Medulla oblongata (tissue), 1 donor: ENCODE data around the gene SETD4.
"Not testable (repeated sequence)": the region's sequence is repeated elsewhere in the genome, so short reads cannot be mapped to it uniquely, and the experiment has no call there.

Source experiments
- DNase-seq: peaks from one replicate; pipeline ENCODE4 v3.0.0-alpha.2; 2015; ENCODE audit errors: extremely low spot score

SETD4 gene, protein sequence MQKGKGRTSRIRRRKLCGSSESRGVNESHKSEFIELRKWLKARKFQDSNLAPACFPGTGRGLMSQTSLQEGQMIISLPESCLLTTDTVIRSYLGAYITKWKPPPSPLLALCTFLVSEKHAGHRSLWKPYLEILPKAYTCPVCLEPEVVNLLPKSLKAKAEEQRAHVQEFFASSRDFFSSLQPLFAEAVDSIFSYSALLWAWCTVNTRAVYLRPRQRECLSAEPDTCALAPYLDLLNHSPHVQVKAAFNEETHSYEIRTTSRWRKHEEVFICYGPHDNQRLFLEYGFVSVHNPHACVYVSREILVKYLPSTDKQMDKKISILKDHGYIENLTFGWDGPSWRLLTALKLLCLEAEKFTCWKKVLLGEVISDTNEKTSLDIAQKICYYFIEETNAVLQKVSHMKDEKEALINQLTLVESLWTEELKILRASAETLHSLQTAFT

DNA sequence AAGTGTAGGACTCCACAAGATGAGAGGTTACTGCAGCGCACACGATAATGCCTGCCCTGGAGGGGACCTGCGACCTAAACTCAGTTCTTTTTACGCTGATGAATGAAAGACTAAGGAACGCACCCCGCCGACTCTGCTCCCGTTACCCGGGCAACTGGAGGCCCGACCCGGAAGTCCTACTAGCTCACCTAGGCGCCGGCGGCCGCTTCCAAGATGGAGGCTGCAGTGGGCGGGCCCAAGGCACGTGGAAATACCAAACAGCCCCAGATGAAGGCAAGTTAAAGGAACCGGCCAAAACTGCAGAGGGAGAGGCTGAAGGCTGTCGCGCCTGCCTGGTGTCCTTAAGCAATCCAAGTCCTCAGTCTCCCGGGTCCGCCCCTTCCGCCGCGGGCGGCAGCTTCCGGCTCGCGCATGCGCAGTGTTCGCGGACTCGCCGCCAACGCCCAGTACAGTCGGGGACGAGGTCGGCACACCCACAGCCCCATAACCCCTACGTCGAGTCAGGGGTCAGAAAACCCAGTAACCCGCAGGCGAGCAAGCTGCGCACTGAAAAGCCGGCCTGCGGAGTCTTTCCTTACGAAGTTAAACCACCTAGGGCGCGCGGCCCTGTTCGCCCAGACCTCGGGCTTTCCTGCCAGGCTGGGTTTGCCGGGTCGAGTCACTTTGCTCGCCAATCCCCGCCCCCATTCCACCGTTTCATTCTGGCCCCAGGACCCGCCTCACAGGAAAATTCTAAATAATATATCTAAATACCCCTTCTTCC, at the start of gene SETD4:
Gene SETD4 (minus strand): TSS at position 368 of the 763 bp plus-strand sequence. CDS start 1,638 bp downstream, outside the sequence.
- DNase-seq = peak; percentile 92

DNA sequence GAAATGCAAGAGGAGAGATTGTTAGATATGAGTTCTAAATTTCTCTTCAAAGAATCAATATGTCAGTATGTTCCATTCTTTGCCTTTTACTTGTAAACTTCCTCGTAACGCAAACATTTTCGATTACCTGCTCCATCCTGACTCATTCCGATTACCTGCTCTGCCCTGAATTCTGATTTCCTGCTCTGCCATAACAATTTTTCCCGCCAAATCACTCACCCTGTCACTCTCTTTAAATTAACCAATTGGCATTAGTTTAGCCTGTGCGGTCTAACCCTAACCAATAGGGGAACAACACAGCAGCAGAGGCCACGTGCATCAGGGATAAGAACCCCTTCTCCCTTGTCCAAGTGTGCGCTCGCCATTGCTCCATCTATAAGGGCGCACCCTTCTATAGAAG, 49.5 kb upstream of the SETD4 start:
- no peak for DNase-seq

DNA sequence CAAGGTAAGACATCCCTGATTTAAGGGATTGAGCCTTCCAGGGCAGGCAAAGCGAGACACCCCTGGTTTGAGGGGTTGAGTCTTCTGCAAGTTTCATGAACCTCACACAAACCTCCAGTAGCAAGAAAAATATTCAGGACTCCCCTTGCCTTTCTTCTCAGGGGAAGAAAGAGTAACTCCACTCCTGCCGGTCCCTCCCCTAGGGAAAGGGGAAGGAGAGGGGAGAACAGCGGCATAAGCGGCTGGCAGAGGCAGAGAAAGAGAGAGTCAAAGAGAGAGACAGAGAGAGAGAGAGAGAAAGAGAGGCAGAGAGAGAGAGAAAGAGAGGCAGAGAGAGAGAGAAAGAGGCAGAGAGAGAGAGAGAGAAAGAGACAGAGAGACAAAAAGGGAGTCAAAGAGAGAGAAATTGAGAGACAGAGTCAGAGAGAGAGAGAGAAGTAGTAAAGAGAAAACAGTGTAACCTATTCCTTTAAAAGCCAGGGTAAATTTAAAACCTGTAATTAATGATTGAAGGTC, 45.1 kb upstream of the SETD4 start:
- DNase-seq = peak; percentile 45

DNA sequence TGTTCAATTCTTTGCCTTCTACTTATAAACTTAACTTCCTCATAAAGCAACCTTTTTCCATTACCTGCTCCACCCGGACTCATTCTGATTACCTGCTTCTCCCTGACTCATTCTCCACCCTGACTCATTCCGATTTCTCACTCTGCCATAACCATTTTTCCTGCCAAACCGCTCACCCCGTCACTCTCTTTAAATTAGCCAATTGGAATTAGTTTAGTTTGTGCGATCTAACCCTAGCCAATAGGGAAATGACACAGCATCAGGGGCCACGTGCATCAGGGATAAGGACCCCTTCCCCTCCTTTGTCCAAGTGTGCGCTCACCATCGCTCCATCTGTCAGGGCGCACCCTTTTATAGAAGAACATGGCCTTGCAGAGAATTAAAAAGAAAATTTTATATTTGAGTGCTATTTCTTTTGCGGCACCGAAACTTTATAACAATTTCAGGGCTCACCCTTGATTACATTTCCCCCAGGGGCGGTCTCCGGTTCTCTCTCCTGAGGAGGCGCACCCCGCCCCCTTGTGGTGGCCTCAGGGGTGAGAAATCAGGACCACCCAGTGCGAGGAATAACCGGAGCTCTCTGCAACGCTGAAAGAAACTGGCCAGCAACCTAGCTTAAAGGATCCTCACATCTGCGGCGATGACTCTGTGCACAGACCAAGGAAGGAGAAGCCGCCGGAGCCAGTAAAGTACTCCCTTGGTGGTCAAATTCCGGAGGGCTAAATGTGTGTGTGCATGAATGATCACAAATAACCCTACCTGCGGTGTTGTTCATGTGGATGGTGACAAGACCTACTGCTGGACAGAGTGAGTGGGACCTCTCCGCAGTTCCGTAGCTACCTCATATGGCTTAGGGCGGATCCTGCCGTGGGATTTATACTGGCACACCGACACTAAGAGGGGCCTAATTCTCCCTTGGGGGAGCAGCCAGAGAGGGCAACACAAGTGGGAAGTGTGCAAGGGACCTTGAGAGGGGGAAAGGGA, 44.3 kb upstream of the SETD4 start:
- peak; percentile 87 for DNase-seq

DNA sequence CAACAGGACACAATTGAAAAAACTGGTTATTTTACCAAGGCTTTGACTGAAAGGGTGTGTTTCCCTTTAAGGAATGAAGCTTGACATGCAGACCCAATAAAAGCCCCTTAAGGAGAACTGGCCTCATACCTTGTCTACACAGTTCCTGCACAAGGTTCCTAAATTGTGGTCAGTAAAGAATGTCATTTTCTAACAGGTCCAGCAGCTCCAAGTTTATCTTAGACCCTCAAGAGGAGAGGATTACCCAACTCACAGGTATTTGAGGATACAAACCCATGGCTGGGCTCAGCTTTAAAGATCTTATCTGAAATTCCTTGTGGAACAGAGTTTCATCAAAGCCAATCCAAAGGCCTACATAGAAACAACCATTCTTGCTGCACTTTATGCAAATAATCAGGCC, 43.1 kb upstream of the SETD4 start:
- DNase-seq = no peak

DNA sequence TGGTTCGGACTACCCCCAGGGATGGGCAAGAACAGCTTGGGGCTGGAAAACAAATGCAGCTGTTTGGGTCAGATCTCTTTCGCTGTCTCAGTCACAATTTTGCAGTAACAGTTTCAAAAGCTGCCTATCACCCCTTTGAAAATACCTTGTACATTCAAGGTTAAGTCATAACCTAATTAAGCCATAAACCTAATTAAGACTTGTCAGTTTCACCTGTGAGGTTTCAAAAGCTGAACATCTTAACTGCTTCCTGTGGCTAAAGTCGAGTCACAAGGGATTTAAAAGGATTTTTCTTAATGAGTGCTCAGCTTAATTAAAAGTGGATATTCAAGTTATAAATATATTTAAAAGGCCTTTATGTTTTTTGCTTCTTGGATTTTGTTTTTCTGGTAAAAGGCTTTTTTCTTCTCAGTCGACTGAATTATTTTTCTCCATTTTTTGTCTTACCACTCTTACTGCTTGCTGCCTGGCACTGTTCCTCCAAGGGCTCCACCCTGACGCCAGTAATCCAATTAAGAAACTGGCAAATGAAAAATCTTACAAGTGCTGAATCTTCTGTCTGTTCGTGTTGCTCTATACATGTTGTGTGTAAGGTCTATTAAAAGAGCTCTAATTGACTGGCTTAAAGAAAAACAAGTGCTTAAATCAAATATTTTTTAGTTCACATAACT, 40.8 kb upstream of the SETD4 start:
- DNase-seq = no peak

DNA sequence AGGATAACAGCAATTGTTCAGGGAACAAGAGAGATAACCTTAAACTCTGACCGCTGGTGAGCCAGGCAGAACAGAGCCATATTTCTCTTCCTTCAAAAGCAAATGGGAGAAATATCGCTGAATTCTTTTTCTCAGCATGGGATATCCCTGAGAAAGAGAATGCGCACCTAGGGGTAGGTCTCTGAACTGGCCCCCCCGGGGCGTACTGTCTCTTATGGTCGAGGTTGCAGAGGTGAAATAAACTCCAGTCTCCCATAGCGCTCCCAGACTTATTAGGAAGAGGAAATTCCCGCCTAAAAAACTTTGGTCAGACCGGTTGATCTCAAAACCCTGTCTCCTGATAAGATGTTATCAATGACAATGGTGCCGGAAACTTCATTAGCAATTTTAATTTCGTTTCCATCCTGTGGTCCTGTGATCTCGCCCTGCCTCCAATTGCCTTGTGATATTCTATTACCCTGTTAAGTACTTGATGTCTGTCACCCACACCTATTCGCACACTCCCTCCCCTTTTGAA, 39.4 kb upstream of the SETD4 start:
- DNase-seq = not testable (repeated sequence)

DNA sequence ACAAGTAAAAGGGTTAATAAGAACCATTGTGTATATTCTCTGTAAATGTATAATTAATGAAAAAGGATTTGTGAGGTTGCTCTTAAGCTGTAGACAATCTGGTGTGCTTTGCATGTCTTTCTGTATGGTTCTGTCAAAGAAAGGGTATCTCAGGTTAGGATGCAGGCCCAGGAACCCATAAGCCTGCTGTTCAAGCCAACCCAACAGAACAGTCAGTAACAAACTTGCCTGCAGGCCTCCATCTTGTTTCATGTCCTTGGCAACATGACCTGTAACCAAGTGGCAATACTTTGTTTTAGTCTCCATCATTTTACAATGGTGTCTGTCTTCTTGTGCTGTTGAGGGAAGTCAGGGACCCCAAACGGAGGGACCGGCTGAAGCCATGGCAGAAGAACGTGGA, 38.7 kb upstream of the SETD4 start:
- DNase-seq = no peak

DNA sequence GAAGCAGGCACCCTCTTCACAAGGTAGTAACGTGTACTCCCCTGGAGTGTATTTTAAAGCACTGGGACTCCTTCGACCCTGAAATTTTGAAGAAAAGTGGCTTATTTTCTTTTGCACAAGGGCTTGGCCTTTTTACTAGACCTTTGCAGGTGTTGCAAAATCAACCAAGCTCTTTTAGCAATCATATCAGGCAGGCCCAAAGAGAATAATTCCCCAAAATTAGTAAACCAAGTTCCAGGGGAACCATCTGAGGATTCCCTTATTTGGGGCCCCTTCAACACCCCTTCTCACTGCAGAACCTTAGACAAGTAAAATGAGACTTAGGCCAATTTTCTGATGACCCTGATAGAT, 37.8 kb upstream of the SETD4 start:
- no peak for DNase-seq

DNA sequence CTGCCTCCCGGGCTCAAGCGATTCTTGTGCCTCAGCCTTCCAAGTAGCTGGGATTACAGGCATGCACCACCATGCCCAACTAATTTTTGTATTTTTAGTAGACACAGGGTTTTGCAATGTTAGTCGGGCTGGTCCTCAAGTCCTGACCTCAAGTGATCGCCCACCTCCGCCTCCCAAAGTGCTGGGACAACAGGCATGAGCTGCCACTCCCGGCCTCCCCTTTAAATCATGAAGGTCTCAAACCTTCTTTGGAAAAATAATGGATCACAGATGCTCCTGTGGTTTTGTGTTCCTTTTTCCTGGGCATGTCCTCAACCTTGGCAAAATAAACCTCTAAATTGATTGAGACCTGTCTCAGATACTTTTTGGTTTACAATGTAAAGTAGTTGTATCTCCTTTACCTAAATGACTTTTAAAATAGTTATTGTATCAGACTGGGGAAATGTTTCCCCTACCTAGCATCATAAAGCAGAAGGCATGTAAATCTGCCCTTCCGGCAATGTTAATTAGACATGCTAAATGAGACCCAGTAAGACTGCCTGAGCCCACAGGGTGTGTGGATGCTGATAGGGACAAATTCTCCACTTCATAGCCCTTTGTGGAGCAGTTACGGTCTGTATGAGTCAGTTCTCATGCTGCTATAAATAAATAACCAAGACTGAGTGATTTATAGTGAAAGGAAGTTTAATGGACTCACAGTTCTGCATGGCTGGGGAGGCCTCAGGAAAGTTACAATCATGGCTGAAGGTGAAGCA, 37.3 kb upstream of the SETD4 start:
- no peak for DNase-seq

DNA sequence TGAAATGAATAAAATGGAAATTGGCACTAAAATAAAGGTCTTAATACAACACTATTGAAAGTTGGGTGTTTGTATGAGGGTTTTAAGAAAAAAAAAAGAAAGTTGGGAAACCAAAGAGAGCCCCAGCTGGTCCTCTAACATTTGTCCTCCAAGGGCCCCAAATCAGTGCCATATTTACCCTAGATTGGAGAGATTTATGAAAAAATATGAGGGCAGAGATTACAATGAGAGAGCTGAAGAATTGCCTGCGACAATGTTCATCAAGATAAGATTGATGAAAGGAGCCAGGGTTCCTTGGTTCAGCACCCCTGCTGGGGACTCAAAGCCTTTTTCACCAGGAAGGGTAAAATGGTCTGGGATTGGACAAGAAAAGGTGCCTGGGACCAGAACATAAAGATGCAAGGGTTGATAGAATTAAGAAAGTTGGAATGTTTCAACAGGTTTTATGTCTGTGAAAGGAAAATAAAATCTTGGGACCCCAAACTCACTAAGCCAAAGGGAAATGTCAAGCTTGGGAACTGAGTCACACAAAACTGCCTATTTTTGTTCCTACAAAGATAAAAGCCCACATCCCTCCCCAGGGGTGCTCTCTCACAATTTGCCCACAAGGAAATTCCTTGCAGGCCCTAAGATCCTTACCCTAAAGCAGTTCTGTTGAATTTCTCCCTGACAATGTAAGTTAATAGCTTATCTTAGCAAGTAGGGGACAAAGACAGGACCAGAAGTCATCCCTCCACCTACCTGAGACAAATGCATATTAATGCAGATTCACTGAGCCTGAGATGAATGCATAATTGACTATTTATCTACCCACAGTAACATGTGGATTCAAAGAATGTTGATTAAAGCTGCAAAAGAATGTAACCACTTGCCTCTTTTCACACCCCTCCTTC, 36.3 kb upstream of the SETD4 start:
- no peak for DNase-seq

DNA sequence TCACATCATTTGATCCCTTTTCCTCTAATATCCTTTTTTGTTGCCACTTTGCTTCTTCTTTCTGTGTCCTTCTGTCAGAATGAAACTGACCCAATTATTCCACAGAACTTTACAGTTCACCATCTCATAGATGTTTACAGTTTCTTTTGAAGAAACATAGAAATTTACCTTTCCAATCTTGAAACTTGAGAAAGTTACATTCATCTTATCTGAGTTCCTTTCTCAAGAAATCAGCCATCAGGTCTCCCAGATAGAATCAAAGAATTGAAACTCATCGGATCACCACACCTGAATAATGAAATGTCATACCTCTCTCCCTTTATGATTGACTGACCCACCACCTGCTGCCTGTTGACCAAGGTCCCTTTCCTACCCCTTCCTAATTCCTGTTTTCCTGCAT, 33.2 kb upstream of the SETD4 start:
- DNase-seq = no peak

DNA sequence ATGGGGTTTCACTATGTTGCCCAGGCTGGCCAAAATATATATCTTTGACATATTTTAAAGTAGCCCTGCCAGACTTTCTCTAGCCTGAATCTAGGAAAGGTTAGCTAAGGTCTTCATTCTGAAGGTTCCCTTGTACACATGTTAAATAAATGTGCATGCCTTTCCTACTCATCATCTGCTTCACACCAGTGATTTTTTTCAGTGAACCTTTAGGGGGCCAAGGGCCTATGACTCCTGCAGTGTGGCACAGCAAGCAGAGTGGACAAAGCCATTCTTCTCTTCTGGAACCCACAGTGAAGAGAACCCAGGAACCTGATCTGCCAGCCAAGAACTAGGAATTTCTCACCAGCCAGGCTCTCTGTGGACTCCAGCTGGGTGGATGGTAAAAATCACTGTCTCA, 32.4 kb upstream of the SETD4 start:
- no peak for DNase-seq

DNA sequence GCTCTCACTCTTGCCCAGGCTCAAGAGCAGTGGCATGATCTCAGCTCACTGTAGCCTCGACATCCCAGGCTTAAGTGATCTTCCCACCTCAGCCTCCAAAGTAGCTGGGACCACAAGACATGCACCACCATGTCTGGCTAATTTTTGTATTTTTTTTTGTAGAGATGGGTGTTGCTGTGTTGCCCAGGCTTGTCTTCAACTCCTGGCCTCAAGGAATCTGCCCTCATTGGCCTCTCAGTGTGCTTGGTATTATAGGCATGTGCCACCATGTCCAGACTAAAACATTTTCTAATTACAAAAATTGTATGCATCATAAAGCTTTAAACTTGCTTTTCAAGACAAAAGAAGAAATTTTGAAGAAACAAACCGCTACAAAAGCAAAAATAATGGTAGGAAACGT, 29.6 kb upstream of the SETD4 start:
- DNase-seq = no peak

DNA sequence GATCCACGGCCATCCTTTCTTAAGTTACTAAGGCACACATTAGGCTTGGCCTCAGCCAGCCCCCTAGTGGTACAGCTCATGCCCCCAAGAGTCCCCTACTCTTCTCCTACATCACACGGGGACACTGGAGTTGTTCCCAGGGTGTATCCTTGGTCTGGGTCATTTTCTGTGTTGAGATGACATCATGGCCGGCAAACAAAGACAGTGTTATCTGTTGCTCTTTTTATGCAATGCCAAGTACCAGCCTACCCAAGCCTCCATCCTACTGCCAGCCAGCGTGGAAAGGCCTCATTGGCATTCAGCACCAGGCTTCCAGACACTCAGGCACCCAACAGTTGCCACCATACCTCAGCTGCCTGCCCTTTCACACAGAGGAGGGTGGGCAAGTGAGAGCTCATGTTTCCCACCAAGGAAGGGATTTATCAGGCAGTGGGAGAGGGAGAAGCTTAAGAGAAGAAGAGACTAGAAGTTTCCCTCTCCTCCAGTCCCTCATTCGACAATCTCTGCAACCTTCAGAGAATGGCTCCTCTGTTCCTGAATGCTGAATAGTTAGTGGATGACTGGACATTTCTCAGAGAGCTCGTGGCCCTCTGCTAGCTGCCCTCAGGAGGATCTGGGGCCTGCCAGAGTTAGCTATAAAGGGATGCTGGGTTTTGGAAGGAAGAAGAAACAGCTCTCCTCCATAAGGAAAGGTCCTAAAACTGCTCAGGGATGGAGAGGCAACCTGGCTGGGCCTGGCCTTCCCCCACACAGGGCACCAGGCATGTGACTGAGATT, 27.2 kb upstream of the SETD4 start:
- peak; percentile 97 for DNase-seq

DNA sequence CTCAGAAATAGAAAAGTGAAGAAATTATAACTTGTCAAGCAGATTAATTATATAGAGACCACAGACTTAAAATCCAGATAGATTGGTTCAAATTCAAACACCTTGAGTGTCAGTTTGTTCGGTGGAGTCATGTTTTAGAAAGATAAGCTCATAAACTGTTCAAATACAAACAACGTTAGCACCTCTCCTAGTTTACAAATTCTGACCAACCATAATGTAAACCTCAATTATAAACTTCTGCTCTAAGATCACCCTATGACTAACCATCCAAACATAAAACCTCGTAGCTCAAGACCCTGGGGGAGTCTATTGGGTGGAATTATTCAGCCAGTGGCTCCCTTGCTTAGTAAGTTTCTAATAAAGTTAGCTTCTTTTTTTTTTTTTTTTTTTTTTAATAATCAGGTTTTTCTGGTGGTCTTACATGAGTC, 21.9 kb upstream of the SETD4 start:
- no peak for DNase-seq

DNA sequence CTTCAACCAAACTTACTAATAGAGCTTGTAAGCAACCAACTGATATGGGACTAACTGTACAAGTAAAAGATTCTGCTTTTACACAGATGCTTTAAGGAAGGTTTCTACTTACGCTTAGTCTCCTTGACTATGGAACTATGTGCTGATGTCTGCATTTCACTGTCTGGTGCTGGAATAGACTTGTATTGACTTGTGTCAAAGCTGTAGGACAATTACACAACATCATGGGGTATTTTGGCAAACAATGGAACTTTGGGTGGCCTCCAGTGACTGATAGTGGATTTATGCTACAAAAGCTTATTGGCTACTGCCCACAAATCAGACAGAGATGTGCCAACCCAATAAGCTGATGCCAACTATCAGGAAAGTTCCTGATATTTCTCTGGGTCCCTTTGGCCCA, 20.1 kb upstream of the SETD4 start:
- peak; percentile 44 for DNase-seq

DNA sequence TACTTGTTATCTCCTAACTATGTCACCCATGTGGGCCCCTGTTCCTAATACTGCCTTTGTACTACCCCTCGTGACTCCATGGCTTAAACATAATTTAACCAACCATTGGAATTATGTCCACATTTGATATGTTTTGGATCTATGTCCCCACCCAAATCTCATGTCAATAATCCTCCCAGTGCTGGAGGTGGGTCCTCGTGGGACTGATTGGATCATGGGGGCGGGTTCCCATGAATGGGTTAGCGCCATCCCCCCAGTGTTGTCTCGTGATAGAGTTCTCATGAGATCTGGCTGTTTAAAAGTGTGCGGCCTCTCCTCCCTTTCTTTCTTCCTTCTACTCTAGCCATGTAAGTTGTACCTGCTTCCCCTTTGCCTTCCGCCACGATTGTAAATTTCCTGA, 19.3 kb upstream of the SETD4 start:
- no peak for DNase-seq
